GM12872 (cell line): Measurements from ENCODE around the gene SNX10.

Experiments
- CTCF ChIP-seq: IDR thresholded peaks from 3 replicates; pipeline ENCODE4 v1.5.1; 2011; ENCODE audit warnings: low read depth, mild to moderate bottlenecking, low read length, moderate library complexity; ENCODE audit not compliant: insufficient read depth

SNX10 gene

GRCh38 chr7:26372704-26373103 lies 81.0 kb downstream of the SNX10 start:
- TF ChIP-seq CTCF = no peak

- TF ChIP-seq CTCF = no peak
Measured at GRCh38 chr7:26374647-26375373, 83.1 kb downstream of the SNX10 start.

- no peak for TF ChIP-seq CTCF
Measured at GRCh38 chr7:26375726-26376174, 84.1 kb downstream of the SNX10 start.

GRCh38 chr7:26376175-26376917 lies 84.7 kb downstream of the SNX10 start:
- TF ChIP-seq CTCF = no peak

- no peak for TF ChIP-seq CTCF
Measured at GRCh38 chr7:26378016-26378415, 86.4 kb downstream of the SNX10 start.

- TF ChIP-seq CTCF = no peak
Measured at GRCh38 chr7:26379711-26380110, 88.0 kb downstream of the SNX10 start.

GRCh38 chr7:26381476-26382353 lies 90.1 kb downstream of the SNX10 start:
- TF ChIP-seq CTCF = no peak
